Measurements from ENCODE around the gene GPSM1. TPM values are rescaled to one million over a fixed set of nuclear protein-coding genes. Genes with fewer than 3 reads are reported as not detected.

GPSM1 gene
- total RNA-seq, 1 donor from 2014 or later = 59.4 TPM

DNA sequence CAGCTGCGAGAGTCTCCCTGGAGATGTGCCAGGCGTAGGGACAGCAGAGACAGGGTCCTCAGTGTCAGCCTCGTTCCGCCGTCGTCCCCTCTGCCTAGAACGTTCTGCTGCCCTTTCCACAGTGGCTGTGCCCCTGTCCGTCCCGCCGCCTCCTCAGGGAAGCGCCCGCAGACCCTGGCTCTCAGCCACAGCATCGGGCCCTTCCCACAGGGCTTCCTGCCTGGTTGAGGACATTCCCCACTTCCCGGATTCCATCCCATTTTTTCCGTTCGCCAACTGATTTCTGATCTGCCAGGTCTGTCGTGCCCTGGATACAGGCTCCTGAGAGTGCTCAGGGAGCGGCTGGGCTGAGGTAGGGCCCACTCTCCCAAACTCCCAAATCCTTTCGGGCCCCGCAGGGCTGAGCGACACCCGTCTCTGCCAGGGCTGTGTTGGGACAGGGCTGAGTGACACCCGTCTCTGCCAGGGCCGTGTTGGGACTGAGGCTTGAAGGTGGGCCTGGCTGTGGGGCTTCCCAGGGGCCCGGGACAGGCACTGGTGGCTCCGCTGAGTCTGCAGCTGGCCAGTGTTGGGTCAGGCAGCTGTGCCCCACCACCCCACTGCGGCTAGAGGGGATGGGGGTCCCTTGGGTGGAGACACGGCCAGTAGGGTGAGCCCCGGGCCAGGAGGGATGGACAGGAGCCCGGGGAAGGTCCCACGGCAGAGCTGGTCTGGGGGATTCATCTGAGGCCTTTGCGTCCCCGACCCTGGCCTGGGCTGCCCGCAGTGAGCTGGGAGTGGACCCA is 20.3 kb downstream of the GPSM1 start:
- Histone ChIP-seq H3K4me3 (ENCODE audit: insufficient read depth, low read depth, low read length) (no peak overlapping the region), H2AFZ (ENCODE audit: low read depth, low read length) (no peak overlapping the region), H3K9me3 (ENCODE audit: insufficient read depth, low read depth, low read length) (no peaks in the 10 kb centered on the region), H3K27me3 (ENCODE audit: insufficient read depth, low read length) (no peaks in the 10 kb centered on the region), H3K9ac (ENCODE audit: low read length) (no peak overlapping the region), H3K27ac (ENCODE audit: low read depth, low read length) (no peak overlapping the region), H3K36me3 (ENCODE audit: insufficient read depth, low read length) (no peaks in the 10 kb centered on the region), H3K4me2 (ENCODE audit: low read length) (peak overlapping the region; percentile 4), H3K79me2 (ENCODE audit: insufficient read depth, low read length) (no peaks in the 10 kb centered on the region), H4K20me1 (ENCODE audit: insufficient read depth, low read length) (peaks cover 51% of the 10 kb centered on the region), H3K4me1 (ENCODE audit: insufficient read depth, low read length) (peaks cover 13% of the 10 kb centered on the region)
- Mint-ChIP-seq H3K27ac (ENCODE audit: unreplicated experiment) (no peak overlapping the region), H3K27me3 (ENCODE audit: low read depth, unreplicated experiment) (no peaks in the 10 kb centered on the region), H3K4me3 (ENCODE audit: unreplicated experiment) (no peak overlapping the region), H3K36me3 (ENCODE audit: low read depth, unreplicated experiment) (peaks cover 2% of the 10 kb centered on the region), H3K9me3 (ENCODE audit: unreplicated experiment) (no peaks in the 10 kb centered on the region), H3K4me1 (ENCODE audit: low read depth, unreplicated experiment) (peaks cover 2% of the 10 kb centered on the region)
- FAIRE-seq (no peak), DNase-seq (ENCODE audit: low read depth) (no peak)
- TF ChIP-seq EZH2 (IDR thresholded peaks at IDR 0.05; ENCODE audit: insufficient read depth, low read length) (no peak), CTCF (IDR thresholded peaks at IDR 0.05; ENCODE audit: insufficient read depth, low read depth, low read length) (no peak)

DNA sequence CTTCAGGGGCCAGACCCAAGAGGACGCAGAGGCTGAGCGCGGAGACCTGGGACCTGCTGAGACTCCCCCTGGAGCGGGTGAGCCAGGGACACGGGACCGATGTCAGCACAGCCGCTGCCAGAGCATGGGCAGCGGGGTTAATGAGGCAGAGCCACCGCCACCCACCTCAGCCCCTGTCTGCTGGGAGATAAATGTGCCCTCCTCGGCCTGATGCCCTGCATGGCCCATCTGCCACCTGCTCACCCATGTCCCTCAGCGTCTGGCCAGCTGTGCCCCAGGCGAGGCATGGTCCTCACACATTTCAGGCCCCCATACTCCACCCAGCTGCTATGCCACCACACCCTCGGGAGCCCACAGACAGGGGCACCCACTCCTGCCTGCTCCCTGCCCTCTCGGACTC is 21.4 kb downstream of the GPSM1 start:
- Histone ChIP-seq H2AFZ (ENCODE audit: low read depth, low read length) (no peak overlapping the region), H3K4me1 (ENCODE audit: insufficient read depth, low read length) (peaks cover 8% of the 10 kb centered on the region), H4K20me1 (ENCODE audit: insufficient read depth, low read length) (peaks cover 50% of the 10 kb centered on the region), H3K79me2 (ENCODE audit: insufficient read depth, low read length) (no peaks in the 10 kb centered on the region), H3K4me3 (ENCODE audit: insufficient read depth, low read depth, low read length) (no peak overlapping the region), H3K9ac (ENCODE audit: low read length) (no peak overlapping the region), H3K9me3 (ENCODE audit: insufficient read depth, low read depth, low read length) (no peaks in the 10 kb centered on the region), H3K27ac (ENCODE audit: low read depth, low read length) (no peak overlapping the region), H3K4me2 (ENCODE audit: low read length) (no peak overlapping the region), H3K36me3 (ENCODE audit: insufficient read depth, low read length) (no peaks in the 10 kb centered on the region), H3K27me3 (ENCODE audit: insufficient read depth, low read length) (no peaks in the 10 kb centered on the region)
- FAIRE-seq (no peak), DNase-seq (ENCODE audit: low read depth) (no peak)
- TF ChIP-seq CTCF (IDR thresholded peaks at IDR 0.05; ENCODE audit: insufficient read depth, low read depth, low read length) = no peak
- no peak for TF ChIP-seq EZH2 (IDR thresholded peaks at IDR 0.05; ENCODE audit: insufficient read depth, low read length)
- Mint-ChIP-seq H3K4me3 (ENCODE audit: unreplicated experiment) (no peak overlapping the region), H3K27ac (ENCODE audit: unreplicated experiment) (peak overlapping the region; percentile 62), H3K36me3 (ENCODE audit: low read depth, unreplicated experiment) (peaks cover 2% of the 10 kb centered on the region), H3K9me3 (ENCODE audit: unreplicated experiment) (no peaks in the 10 kb centered on the region), H3K4me1 (ENCODE audit: low read depth, unreplicated experiment) (no peaks in the 10 kb centered on the region), H3K27me3 (ENCODE audit: low read depth, unreplicated experiment) (no peaks in the 10 kb centered on the region)

GRCh38 chr9:136349546-136349945 is 22.2 kb downstream of the GPSM1 start:
- H3K9me3 Mint-ChIP-seq (ENCODE audit: unreplicated experiment) = no peaks in the 10 kb centered on the region
- no peaks in the 10 kb centered on the region for H3K27me3 Mint-ChIP-seq (ENCODE audit: low read depth, unreplicated experiment)
- DNase-seq (ENCODE audit: low read depth) (no peak), FAIRE-seq (no peak)
- Histone ChIP-seq H3K27ac (ENCODE audit: low read depth, low read length) (no peak overlapping the region), H3K27me3 (ENCODE audit: insufficient read depth, low read length) (no peaks in the 10 kb centered on the region), H3K36me3 (ENCODE audit: insufficient read depth, low read length) (no peaks in the 10 kb centered on the region), H2AFZ (ENCODE audit: low read depth, low read length) (no peak overlapping the region), H3K9me3 (ENCODE audit: insufficient read depth, low read depth, low read length) (no peaks in the 10 kb centered on the region), H4K20me1 (ENCODE audit: insufficient read depth, low read length) (peaks cover 53% of the 10 kb centered on the region), H3K79me2 (ENCODE audit: insufficient read depth, low read length) (no peaks in the 10 kb centered on the region), H3K9ac (ENCODE audit: low read length) (no peak overlapping the region), H3K4me2 (ENCODE audit: low read length) (no peak overlapping the region), H3K4me1 (ENCODE audit: insufficient read depth, low read length) (peaks cover 13% of the 10 kb centered on the region), H3K4me3 (ENCODE audit: insufficient read depth, low read depth, low read length) (no peak overlapping the region)
- H3K4me1 Mint-ChIP-seq (ENCODE audit: low read depth, unreplicated experiment) = peaks cover 3% of the 10 kb centered on the region
- no peak overlapping the region for H3K27ac Mint-ChIP-seq (ENCODE audit: unreplicated experiment)
- peaks cover 2% of the 10 kb centered on the region for H3K36me3 Mint-ChIP-seq (ENCODE audit: low read depth, unreplicated experiment)
- no peak overlapping the region for H3K4me3 Mint-ChIP-seq (ENCODE audit: unreplicated experiment)
- TF ChIP-seq CTCF (IDR thresholded peaks at IDR 0.05; ENCODE audit: insufficient read depth, low read depth, low read length) = no peak
- no peak for TF ChIP-seq EZH2 (IDR thresholded peaks at IDR 0.05; ENCODE audit: insufficient read depth, low read length)
